ENCODE measurements around the gene PJVK. TPM values are rescaled to one million over a fixed set of nuclear protein-coding genes. Genes with fewer than 3 reads are reported as not detected.
A peak's percentile ranks its signal among the peaks of the same experiment; 100 is the strongest.

The PJVK gene
- total and polyA plus RNA-seq, 2 of the 13 experiments (the other 11 are each of a cell fraction or from before 2014, with no cell fraction given): 1.2 to 2.6 TPM

- TF ChIP-seq ZNF142 (CRISPR knock-in tag; IDR thresholded peaks at IDR 0.05): peak; percentile 62; the same call in 1 of the 2 replicates
- peak; percentile 48; the same call in 1 of the 2 replicates for TF ChIP-seq FOSL2 (CRISPR knock-in tag; IDR thresholded peaks at IDR 0.05)
- no peak for TF ChIP-seq GTF3A (CRISPR knock-in tag; conservative IDR thresholded peaks at IDR 0.05)
- TF ChIP-seq RXRB (CRISPR knock-in tag; IDR thresholded peaks at IDR 0.05; ENCODE audit: borderline replicate concordance): peak; percentile 73; the same call in 1 of the 2 replicates
- TF ChIP-seq POGZ (CRISPR knock-in tag; IDR thresholded peaks at IDR 0.05): peak; percentile 77; the same call in 1 of the 2 replicates
- TF ChIP-seq GFI1 (CRISPR knock-in tag; IDR thresholded peaks at IDR 0.05; ENCODE audit: borderline replicate concordance): peak; percentile 33; the same call in 1 of the 2 replicates
- TF ChIP-seq ZFP36 (IDR thresholded peaks at IDR 0.05; ENCODE audit: borderline replicate concordance, low read depth, low read length, partially characterized antibody): no peak
- peak; percentile 69; the same call in 1 of the 2 replicates for TF ChIP-seq THAP11 (CRISPR knock-in tag; IDR thresholded peaks at IDR 0.05)
- no peak for TF ChIP-seq PAX8 (CRISPR knock-in tag; IDR thresholded peaks at IDR 0.05; ENCODE audit: borderline replicate concordance)
- TF ChIP-seq SIX1 (CRISPR knock-in tag; IDR thresholded peaks at IDR 0.05; ENCODE audit: borderline replicate concordance): peak; percentile 55; the same call in 1 of the 2 replicates
- TF ChIP-seq ELF1 (CRISPR knock-in tag; IDR thresholded peaks at IDR 0.05): no peak
- peak in 1 of 2 experiments; percentile 66; a peak in 2 of 4 replicates for TF ChIP-seq ATF4 (CRISPR knock-in tag; IDR thresholded peaks at IDR 0.05)
- peak; percentile 78 for TF ChIP-seq MIXL1 (CRISPR knock-in tag; IDR thresholded peaks at IDR 0.05)
- peak; percentile 17; the same call in 1 of the 2 replicates for TF ChIP-seq HOXA3 (CRISPR knock-in tag; IDR thresholded peaks at IDR 0.05)
- 0 out of 2 replicates have a peak, but pooled peaks have one; percentile 44 for TF ChIP-seq ERF (CRISPR knock-in tag; IDR thresholded peaks at IDR 0.05)
- peak; percentile 45; the same call in 1 of the 2 replicates for TF ChIP-seq ELF3 (CRISPR knock-in tag; IDR thresholded peaks at IDR 0.05)
- no peak for TF ChIP-seq ZNF496 (CRISPR knock-in tag; IDR thresholded peaks at IDR 0.05; ENCODE audit: insufficient replicate concordance)
- TF ChIP-seq SMARCC2 (IDR thresholded peaks at IDR 0.05): peak; percentile 98
- TF ChIP-seq FOXA3 (CRISPR knock-in tag; IDR thresholded peaks at IDR 0.05): peak; percentile 87
- TF ChIP-seq MAFF (IDR thresholded peaks at IDR 0.05; ENCODE audit: low read depth, low read length): no peak
- TF ChIP-seq CEBPB (IDR thresholded peaks at IDR 0.05; ENCODE audit: borderline replicate concordance, low read depth, low read length): peak; percentile 88
- no peak for TF ChIP-seq ZSCAN12 (CRISPR knock-in tag; IDR thresholded peaks at IDR 0.05)
- TF ChIP-seq HMG20A (CRISPR knock-in tag; IDR thresholded peaks at IDR 0.05; ENCODE audit: borderline replicate concordance): peak; percentile 78
- no peak for TF ChIP-seq SKI (IDR thresholded peaks at IDR 0.05; ENCODE audit: partially characterized antibody)
- peak; percentile 96 for TF ChIP-seq HNF4G (IDR thresholded peaks at IDR 0.05; ENCODE audit: borderline replicate concordance, low read depth, low read length)
- TF ChIP-seq HNF4G (CRISPR knock-in tag; IDR thresholded peaks at IDR 0.05; ENCODE audit: borderline replicate concordance, low read depth): 0 out of 2 replicates have a peak, but pooled peaks have one; percentile 41
Measured at GRCh38 chr2:178469219-178469849, 18.2 kb downstream of the PJVK start (continued).
